Keratinocyte (primary cell): ENCODE measurements around the gene GNG4.
"Not testable (repeated sequence)": the region's sequence is repeated elsewhere in the genome, so short reads cannot be mapped to it uniquely, and the experiment has no call there.

ENCODE experiments used
- CTCF ChIP-seq, 3 experiments: IDR thresholded peaks in 1 of 3; conservative IDR thresholded peaks in 1 of 3; optimal IDR thresholded peaks in 1 of 3; 2 replicates in 2 of 3; 3 replicates in 1 of 3; pipeline versions ENCODE3 to v1.5.1; 2011; ENCODE audit warnings: low read length in 3 of 3, mild to moderate bottlenecking in 3 of 3, moderate library complexity in 2 of 3, control low read depth in 1 of 3, inconsistent platforms in 1 of 3; ENCODE audit not compliant: insufficient read depth in 2 of 3; ENCODE audit errors: extremely low read depth in 1 of 3
- EZH2 ChIP-seq: IDR thresholded peaks from one replicate; pipeline ENCODE4 v1.6.1; 2012; ENCODE audit warnings: inconsistent platforms, mild to moderate bottlenecking, low read length, moderate library complexity

- not testable (repeated sequence) for TF ChIP-seq CTCF (optimal IDR thresholded peaks at IDR 0.05 in 1 of 3, IDR thresholded peaks at IDR 0.05 in 1 of 3, conservative IDR thresholded peaks at IDR 0.05 in 1 of 3; ENCODE audit: extremely low read depth in 1 of 3, insufficient read depth in 2 of 3, low read length in 3 of 3); EZH2
These were observed 55.2 kb downstream of the GNG4 start for GRCh38 chr1:235594281-235594895.
